ENCODE data around the gene VTI1A. TPM values are rescaled to one million over a fixed set of nuclear protein-coding genes. Genes with fewer than 3 reads are reported as not detected.
"Not testable (repeated sequence)": the region's sequence is repeated elsewhere in the genome, so short reads cannot be mapped to it uniquely, and the experiment has no call there.

The VTI1A gene
- total RNA-seq, 1 donor from 2014 or later: 29.7 TPM

DNA sequence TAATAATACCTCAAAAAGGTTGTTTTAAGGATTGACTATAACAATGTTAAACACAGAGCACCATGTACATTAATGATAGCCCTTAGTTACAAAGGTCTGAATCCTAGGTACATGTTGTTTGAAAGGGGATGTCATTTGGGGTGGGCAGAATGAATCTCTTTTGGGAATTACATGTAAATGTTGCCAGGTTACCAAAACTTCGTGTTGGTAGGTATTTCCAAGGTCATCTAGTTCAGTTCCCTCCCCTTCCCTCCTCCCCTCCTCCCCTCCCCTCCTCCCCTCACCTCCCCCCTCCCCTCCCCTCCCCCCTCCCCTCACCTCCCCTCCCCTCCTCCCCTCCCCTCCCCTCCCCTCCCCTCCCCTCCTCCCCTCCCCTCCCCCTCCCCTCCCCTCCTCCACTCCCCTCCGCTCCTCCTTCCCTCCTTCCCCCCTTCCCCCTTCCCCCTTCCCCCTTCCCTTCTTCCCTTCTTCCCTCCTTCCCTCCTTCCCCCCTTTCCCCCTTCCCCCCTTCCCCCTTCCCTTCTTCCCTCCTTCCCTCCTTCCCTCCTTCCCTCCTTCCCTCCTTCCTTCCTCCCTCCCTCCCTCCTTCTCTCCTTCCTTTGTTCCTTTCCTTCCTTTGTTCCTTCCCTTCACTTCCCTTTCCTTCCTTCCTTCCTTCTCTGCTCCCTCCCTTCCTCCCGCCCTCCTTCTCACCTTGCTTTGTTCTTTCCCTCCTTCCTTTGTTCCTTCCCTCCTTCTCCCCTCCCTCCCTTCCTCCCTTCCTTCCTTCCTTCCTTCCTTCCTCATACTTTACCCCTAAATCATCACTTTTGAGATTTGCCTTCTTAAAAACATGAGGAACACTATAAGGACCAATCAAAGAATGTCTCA, 8.1 kb downstream of the VTI1A start:
- H3K27ac ChIP-seq: no peak overlapping the region
- no peaks in the 10 kb centered on the region for H3K9me3 ChIP-seq
- H3K4me3 ChIP-seq: no peak overlapping the region
- H3K4me1 ChIP-seq: no peaks in the 10 kb centered on the region
- DNase-seq (no peak), ATAC-seq (no peak)
- TF ChIP-seq CTCF (IDR thresholded peaks at IDR 0.05): no peak
- no peaks in the 10 kb centered on the region for H3K36me3 ChIP-seq
- intact Hi-C loops (cut with DNase I): no loop called here
- no peaks in the 10 kb centered on the region for H3K27me3 ChIP-seq

DNA sequence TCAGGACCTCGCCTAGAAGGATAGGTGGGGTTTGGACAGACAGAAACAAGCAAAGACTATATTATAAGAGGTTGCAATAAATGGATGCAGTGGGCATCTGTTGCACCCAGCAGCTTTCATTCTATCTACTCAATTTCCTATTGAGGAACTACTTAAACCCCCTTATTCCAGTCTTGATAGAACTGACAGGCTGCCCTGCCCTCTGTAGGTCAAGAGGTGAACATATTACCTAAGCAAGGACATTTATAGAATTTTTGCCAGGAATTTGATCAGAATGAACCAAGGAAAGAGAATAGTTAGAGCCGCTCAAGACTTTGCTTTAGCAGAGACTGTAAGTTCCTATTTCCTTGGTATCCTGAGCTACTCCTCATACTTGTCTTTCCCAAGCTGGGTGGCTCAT, 9.5 kb downstream of the VTI1A start:
- Histone ChIP-seq H3K27me3 (no peaks in the 10 kb centered on the region), H3K9me3 (no peaks in the 10 kb centered on the region), H3K27ac (no peak overlapping the region), H3K36me3 (peaks cover 7% of the 10 kb centered on the region), H3K4me1 (no peaks in the 10 kb centered on the region), H3K4me3 (no peak overlapping the region)
- peak; percentile 6 for TF ChIP-seq CTCF (IDR thresholded peaks at IDR 0.05)
- ATAC-seq: no peak
- no peak for DNase-seq
- intact Hi-C loops (cut with DNase I): no loop called here

GRCh38 chr10:112460366-112460765, 13.4 kb downstream of the VTI1A start:
- Histone ChIP-seq H3K27me3 (no peaks in the 10 kb centered on the region), H3K4me3 (no peak overlapping the region), H3K27ac (no peak overlapping the region), H3K4me1 (no peaks in the 10 kb centered on the region), H3K36me3 (peaks cover 18% of the 10 kb centered on the region), H3K9me3 (no peaks in the 10 kb centered on the region)
- ATAC-seq (no peak), DNase-seq (no peak)
- no peak for TF ChIP-seq CTCF (IDR thresholded peaks at IDR 0.05)
- intact Hi-C loops (cut with DNase I): no loop called here

DNA sequence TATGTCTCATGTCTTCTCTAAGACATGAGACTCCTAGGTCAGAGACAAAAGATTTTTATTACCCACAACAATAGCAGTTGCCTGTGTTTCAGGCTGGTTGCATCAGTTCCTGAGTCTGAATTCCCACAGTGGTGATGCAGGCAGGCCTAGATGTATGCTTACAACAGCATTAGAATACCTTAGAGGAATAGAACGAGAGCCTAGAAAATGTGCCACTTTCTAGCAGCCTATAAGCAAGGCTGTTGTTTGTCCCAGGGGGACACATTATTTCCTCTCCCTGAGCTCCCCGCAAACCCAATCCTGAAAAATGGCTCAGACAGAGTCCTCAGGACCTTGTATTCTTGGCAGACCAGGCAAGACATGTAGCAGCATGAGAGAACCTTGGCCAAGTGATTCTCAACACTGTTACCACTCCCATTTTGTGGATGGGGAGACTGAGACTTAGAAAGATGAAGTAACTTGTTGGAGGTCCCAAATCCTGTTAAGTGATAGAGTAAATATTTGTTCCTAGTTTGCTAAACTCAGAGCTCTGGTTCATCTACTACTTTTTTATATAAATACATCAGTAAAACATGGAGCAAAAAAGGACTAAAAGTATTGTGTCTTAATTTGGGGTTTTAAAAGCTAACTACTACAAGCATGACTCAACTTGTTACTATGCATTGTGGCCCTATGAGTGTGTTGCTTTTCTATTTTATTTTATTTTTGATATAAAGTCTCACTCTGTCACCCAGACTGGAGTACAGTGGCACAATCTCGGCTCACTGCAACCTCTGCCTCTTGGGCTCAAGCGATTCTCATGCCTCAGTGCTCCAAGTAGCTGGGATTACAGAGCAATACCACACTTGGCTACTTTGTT, 14.2 kb downstream of the VTI1A start:
- DNase-seq (no peak), ATAC-seq (no peak)
- Histone ChIP-seq H3K4me1 (no peaks in the 10 kb centered on the region), H3K9me3 (no peaks in the 10 kb centered on the region), H3K27ac (no peak overlapping the region), H3K36me3 (peaks cover 27% of the 10 kb centered on the region), H3K27me3 (no peaks in the 10 kb centered on the region), H3K4me3 (no peak overlapping the region)
- intact Hi-C loops (cut with DNase I): no loop called here
- TF ChIP-seq CTCF (IDR thresholded peaks at IDR 0.05): no peak

- H3K27ac ChIP-seq; intact Hi-C loops (cut with DNase I); DNase-seq; H3K27me3 ChIP-seq; ATAC-seq; H3K4me3 ChIP-seq; H3K9me3 ChIP-seq; H3K4me1 ChIP-seq: not testable (repeated sequence)
- peaks cover 45% of the 10 kb centered on the region for H3K36me3 ChIP-seq
Measured at GRCh38 chr10:112464074-112464473, 17.1 kb downstream of the VTI1A start.

Data from upper lobe of right lung (tissue), 1 donor.